HepG2 (cell line): Measurements from ENCODE around the gene TNS1. TPM values are rescaled to one million over a fixed set of nuclear protein-coding genes. Genes with fewer than 3 reads are reported as not detected.

Experiments used
- CCDC6 ChIP-seq: sonication (generic); formaldehyde crosslinking; IDR thresholded peaks from 2 replicates; pipeline ENCODE4 v1.8.1; 2022; ENCODE audit warnings: mild to moderate bottlenecking, missing genetic modification reagents, moderate library complexity
- CENPT ChIP-seq: sonication (generic); formaldehyde crosslinking; IDR thresholded peaks from 2 replicates; pipeline ENCODE4 v1.8.0; 2022; ENCODE audit warnings: low read depth, mild to moderate bottlenecking, moderate library complexity, missing genetic modification reagents
- GATAD1 ChIP-seq: IDR thresholded peaks from 2 replicates; pipeline ENCODE4 v1.6.1; 2016; ENCODE audit warnings: missing genetic modification reagents, missing compliant biosample characterization
- GFI1 ChIP-seq: sonication (generic); formaldehyde crosslinking; IDR thresholded peaks from 2 replicates; pipeline ENCODE4 v1.5.0; 2020; ENCODE audit warnings: missing genetic modification reagents, mild to moderate bottlenecking, borderline replicate concordance
- KDM6A ChIP-seq: IDR thresholded peaks from 2 replicates; pipeline ENCODE4 v1.6.1; 2016; ENCODE audit warnings: low read depth
- MEIS2 ChIP-seq: sonication (generic); formaldehyde crosslinking; IDR thresholded peaks from 2 replicates; pipeline ENCODE4 v1.9.0; 2021; ENCODE audit warnings: mild to moderate bottlenecking, missing genetic modification reagents
- MIER3 ChIP-seq: IDR thresholded peaks from 2 replicates; pipeline ENCODE4 v1.6.1; 2016; ENCODE audit warnings: missing compliant biosample characterization, borderline replicate concordance
- NFIC ChIP-seq: IDR thresholded peaks from 2 replicates; pipeline ENCODE4 v1.6.1; 2012; ENCODE audit warnings: mild to moderate bottlenecking, low read length, inconsistent platforms
- NPAS2 ChIP-seq: sonication (generic); formaldehyde crosslinking; IDR thresholded peaks from 2 replicates; pipeline ENCODE4 v1.8.0; 2022; ENCODE audit warnings: mild to moderate bottlenecking, missing genetic modification reagents, borderline replicate concordance
- PRDM4 ChIP-seq: sonication (generic); formaldehyde crosslinking; IDR thresholded peaks from 2 replicates; pipeline ENCODE4 v1.9.0; 2021; ENCODE audit warnings: missing genetic modification reagents, borderline replicate concordance
- SALL1 ChIP-seq: sonication (generic); formaldehyde crosslinking; IDR thresholded peaks from 2 replicates; pipeline ENCODE4 v1.8.0; 2022; ENCODE audit warnings: mild to moderate bottlenecking, missing genetic modification reagents
- TRIM24 ChIP-seq: sonication (generic); formaldehyde crosslinking; IDR thresholded peaks from 2 replicates; pipeline ENCODE4 v1.8.0; 2022; ENCODE audit warnings: mild to moderate bottlenecking, missing genetic modification reagents
- ZBTB3 ChIP-seq: sonication (generic); formaldehyde crosslinking; IDR thresholded peaks from 2 replicates; pipeline ENCODE4 v1.4.0; 2020; ENCODE audit warnings: low read depth, mild to moderate bottlenecking, moderate library complexity, missing genetic modification reagents, borderline replicate concordance
- ZBTB33 ChIP-seq: sonication (generic); formaldehyde crosslinking; IDR thresholded peaks from 2 replicates; pipeline ENCODE4 v1.4.0; 2020; ENCODE audit warnings: missing genetic modification reagents
- ZFP37 ChIP-seq: sonication (generic); formaldehyde crosslinking; IDR thresholded peaks from 2 replicates; pipeline ENCODE4 v1.4.0; 2020; ENCODE audit warnings: missing genetic modification reagents, borderline replicate concordance
- ZNF256 ChIP-seq: sonication (generic); formaldehyde crosslinking; conservative IDR thresholded peaks from 2 replicates; pipeline ENCODE4 v1.4.0; 2020; ENCODE audit warnings: missing genetic modification reagents
- ZNF280D ChIP-seq: sonication (generic); formaldehyde crosslinking; IDR thresholded peaks from 2 replicates; pipeline ENCODE4 v1.5.1; 2020; ENCODE audit warnings: mild to moderate bottlenecking, missing genetic modification reagents
- ZNF547 ChIP-seq: sonication (generic); formaldehyde crosslinking; IDR thresholded peaks from 2 replicates; pipeline ENCODE4 v1.5.1; 2020; ENCODE audit warnings: mild to moderate bottlenecking, missing genetic modification reagents
- ZNF678 ChIP-seq: sonication (generic); formaldehyde crosslinking; IDR thresholded peaks from 2 replicates; pipeline ENCODE4 v1.4.0; 2020; ENCODE audit warnings: mild to moderate bottlenecking, missing genetic modification reagents
- polyA plus RNA-seq, 8 experiments: library from polyadenylated mRNA; depleted of rRNA in 3 of 8; stranded (reverse) in 7 of 8; unstranded in 1 of 8; fragments of >200 nt; fragmentation: Illumina TruSeq in 4 of 8; extraction: Trizol in 4 of 8; gene quantifications; 2 replicates each; pipeline versions ENCODE4 v1.2.1 to v1.2.3, GENCODE V29; 2011 to 2016; ENCODE audit warnings: low read depth in 4 of 8, missing spikeins in 1 of 8, mixed read lengths in 1 of 8; ENCODE audit not compliant: insufficient read depth in 1 of 8
- total RNA-seq, 5 experiments: library from RNA; depleted of rRNA; stranded (reverse); fragments of >200 nt; fragmentation: Illumina TruSeq; extraction: Trizol; gene quantifications; 2 replicates each; pipeline ENCODE4 v1.2.3, GENCODE V29; 2016; ENCODE audit warnings: low read depth in 1 of 5
- TF ChIP-seq, protein P1 (sequence below): sonication (generic); formaldehyde crosslinking; IDR thresholded peaks from 2 replicates; pipeline ENCODE4 v1.4.0; 2020; ENCODE audit warnings: mild to moderate bottlenecking, missing genetic modification reagents

Gene TNS1
- total and polyA plus RNA-seq, 2 of the 13 experiments (the other 11 are each of a cell fraction or from before 2014, with no cell fraction given), result 1.9 to 118 TPM

DNA sequence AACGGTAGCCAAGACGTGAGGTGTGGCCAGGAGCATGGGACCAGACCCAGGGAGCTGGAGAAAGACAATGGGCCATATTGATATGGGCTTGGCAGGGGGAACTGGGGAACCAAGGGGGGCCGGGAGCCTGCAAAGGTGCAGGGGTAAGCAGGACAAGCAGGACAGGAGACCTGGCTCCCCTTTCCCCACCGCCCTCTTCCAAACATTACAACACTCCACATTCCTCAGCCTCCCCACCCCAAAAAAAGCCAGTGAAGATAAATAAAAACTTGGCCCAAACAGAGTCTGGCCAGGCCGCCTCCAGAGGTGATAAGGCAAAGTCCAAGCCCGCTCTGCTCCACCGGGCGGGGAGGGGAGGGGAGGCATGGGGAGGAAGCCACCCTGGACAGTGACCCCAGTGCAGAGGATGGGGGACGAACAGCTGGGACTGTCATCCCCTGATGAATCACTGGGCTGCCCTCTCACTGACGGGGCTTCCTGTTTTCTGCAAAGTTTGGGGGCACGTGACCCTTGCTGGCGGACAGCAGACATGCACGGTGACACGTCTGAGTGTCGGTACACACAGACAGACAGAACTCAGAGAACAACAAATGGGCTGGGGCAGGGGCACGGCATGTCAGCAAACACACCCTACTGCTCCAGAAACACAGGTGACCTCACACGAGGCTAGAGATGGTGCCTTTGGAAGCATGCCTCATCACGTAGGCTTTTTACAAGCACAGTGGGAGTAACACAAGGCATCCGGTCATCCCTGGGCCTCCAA, 100.2 kb downstream of the TNS1 start (continued):
- no peak for TF ChIP-seq PRDM4
- 0 out of 2 replicates have a peak, but pooled peaks have one; percentile 11 for TF ChIP-seq ZNF256
- TF ChIP-seq CCDC6 (CRISPR knock-in tag), result peak; percentile 93
- TF ChIP-seq SALL1 (CRISPR knock-in tag), result peak; percentile 99
- no peak for TF ChIP-seq ZNF280D (CRISPR knock-in tag)
- TF ChIP-seq ZNF678, result peak; percentile 86; the same call in 1 of the 2 replicates
- peak; percentile 100 for TF ChIP-seq MEIS2
- TF ChIP-seq ZBTB3 (CRISPR knock-in tag), result peak; percentile 99
- 0 out of 2 replicates have a peak, but pooled peaks have one; percentile 40 for TF ChIP-seq CENPT (CRISPR knock-in tag)
- TF ChIP-seq GFI1 (CRISPR knock-in tag), result peak; percentile 88; the same call in 1 of the 2 replicates
- peak; percentile 85 for TF ChIP-seq GATAD1 (CRISPR knock-in tag)
- peak; percentile 96 for TF ChIP-seq TRIM24 (CRISPR knock-in tag)
- peak; percentile 72 for TF ChIP-seq ZNF547 (CRISPR knock-in tag)
- peak; percentile 81 for TF ChIP-seq NFIC
- peak; percentile 95 for TF ChIP-seq ZFP37
- peak; percentile 94 for TF ChIP-seq KDM6A
- peak; percentile 60; the same call in 1 of the 2 replicates for TF ChIP-seq ZBTB33 (CRISPR knock-in tag)
- TF ChIP-seq, protein P1, sequence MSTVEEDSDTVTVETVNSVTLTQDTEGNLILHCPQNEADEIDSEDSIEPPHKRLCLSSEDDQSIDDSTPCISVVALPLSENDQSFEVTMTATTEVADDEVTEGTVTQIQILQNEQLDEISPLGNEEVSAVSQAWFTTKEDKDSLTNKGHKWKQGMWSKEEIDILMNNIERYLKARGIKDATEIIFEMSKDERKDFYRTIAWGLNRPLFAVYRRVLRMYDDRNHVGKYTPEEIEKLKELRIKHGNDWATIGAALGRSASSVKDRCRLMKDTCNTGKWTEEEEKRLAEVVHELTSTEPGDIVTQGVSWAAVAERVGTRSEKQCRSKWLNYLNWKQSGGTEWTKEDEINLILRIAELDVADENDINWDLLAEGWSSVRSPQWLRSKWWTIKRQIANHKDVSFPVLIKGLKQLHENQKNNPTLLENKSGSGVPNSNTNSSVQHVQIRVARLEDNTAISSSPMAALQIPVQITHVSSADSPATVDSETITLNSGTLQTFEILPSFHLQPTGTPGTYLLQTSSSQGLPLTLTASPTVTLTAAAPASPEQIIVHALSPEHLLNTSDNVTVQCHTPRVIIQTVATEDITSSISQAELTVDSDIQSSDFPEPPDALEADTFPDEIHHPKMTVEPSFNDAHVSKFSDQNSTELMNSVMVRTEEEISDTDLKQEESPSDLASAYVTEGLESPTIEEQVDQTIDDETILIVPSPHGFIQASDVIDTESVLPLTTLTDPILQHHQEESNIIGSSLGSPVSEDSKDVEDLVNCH (CRISPR knock-in tag), result no peak
- peak; percentile 99 for TF ChIP-seq MIER3 (CRISPR knock-in tag)
- peak; percentile 90 for TF ChIP-seq NPAS2 (CRISPR knock-in tag)
